Limb (tissue), 2 donors: Measurements from ENCODE around the gene NFILZ.
"Not testable (repeated sequence)": the region's sequence is repeated elsewhere in the genome, so short reads cannot be mapped to it uniquely, and the experiment has no call there.

Experiments used
- DNase-seq, 2 donors: peaks; one replicate each; pipeline ENCODE4 v3.0.0-alpha.2; 2016; ENCODE audit errors: extremely low spot score in 2 of 2

The NFILZ gene

GRCh38 chr19:8611391-8611876, 19.0 kb upstream of the NFILZ start:
- DNase-seq = peak; percentile 24 to 66

- peak; percentile 22 to 63 for DNase-seq
Measured at GRCh38 chr19:8611877-8612806, 18.3 kb upstream of the NFILZ start.

- DNase-seq = no peak
Measured at GRCh38 chr19:8612807-8613171, 17.6 kb upstream of the NFILZ start.

GRCh38 chr19:8614455-8614854, 16.0 kb upstream of the NFILZ start:
- no peak for DNase-seq

GRCh38 chr19:8615024-8615423, 15.4 kb upstream of the NFILZ start:
- DNase-seq = no peak

- peak; percentile 41 to 70 for DNase-seq
Measured at GRCh38 chr19:8615813-8616596, 14.4 kb upstream of the NFILZ start.

GRCh38 chr19:8616861-8617260, 13.6 kb upstream of the NFILZ start:
- DNase-seq = no peak

- not testable (repeated sequence) for DNase-seq
Measured at GRCh38 chr19:8617325-8617724, 13.1 kb upstream of the NFILZ start.

GRCh38 chr19:8617984-8618383, 12.4 kb upstream of the NFILZ start:
- DNase-seq = no peak

- DNase-seq = no peak
Measured at GRCh38 chr19:8618751-8619150, 11.7 kb upstream of the NFILZ start.

GRCh38 chr19:8622886-8623285, 7.5 kb upstream of the NFILZ start:
- not testable (repeated sequence) for DNase-seq

- DNase-seq = no peak
Measured at GRCh38 chr19:8626842-8627241, 3.6 kb upstream of the NFILZ start.

- DNase-seq = no peak
Measured at GRCh38 chr19:8629184-8629583, 1.2 kb upstream of the NFILZ start.

GRCh38 chr19:8630796-8631424, 477 bp downstream of the NFILZ start:
- no peak for DNase-seq

- no peak for DNase-seq
Measured at GRCh38 chr19:8631425-8631819, 989 bp downstream of the NFILZ start.

- DNase-seq = no peak
Measured at GRCh38 chr19:8635422-8635821, 5.0 kb downstream of the NFILZ start.

GRCh38 chr19:8637070-8637469, 6.6 kb downstream of the NFILZ start:
- DNase-seq = not testable (repeated sequence)

- peak in 1 of 2 donors; percentile 33 for DNase-seq
Measured at GRCh38 chr19:8638078-8638619, 7.7 kb downstream of the NFILZ start.

GRCh38 chr19:8639821-8640401, 9.5 kb downstream of the NFILZ start:
- DNase-seq = no peak

GRCh38 chr19:8640402-8641004, 10.1 kb downstream of the NFILZ start:
- DNase-seq = no peak
